Lower leg skin (tissue), 4 donors: ENCODE measurements around the gene MRPS15. TPM values are rescaled to one million over a fixed set of nuclear protein-coding genes. Genes with fewer than 3 reads are reported as not detected.

Source experiments
- DNase-seq, 2 donors: peaks; one replicate each; pipeline ENCODE4 v3.0.0-alpha.2; 2019; ENCODE audit warnings: low spot score in 2 of 2
- H3K4me3 ChIP-seq: fragments of 200-600 bp; sonication (generic); 2 replicates; pipeline ENCODE4 v1.5.1; 2017; ENCODE audit warnings: mild to moderate bottlenecking, low read depth; ENCODE audit not compliant: poor library complexity, severe bottlenecking
- POLR2A ChIP-seq, 2 donors: fragments of 450-650 bp; IDR thresholded peaks; one replicate each; pipeline ENCODE4 v1.6.1; 2016 to 2017; ENCODE audit warnings: antibody characterized with exemption in 2 of 2, mild to moderate bottlenecking in 1 of 2, moderate library complexity in 1 of 2
- WGBS, 2 donors: methylation state at CpG; one replicate each; pipeline ENCODE4 v1.1.5; 2018; 5-methylcytosine and 5-hydroxymethylcytosine counted together
- intact Hi-C: fragments of 100-400 bp; cut with DNase I; formaldehyde crosslinking; loops from one replicate; pipeline ENCODE4 v1.15.0; 2023; ENCODE audit warnings: low total_unique reads
- total RNA-seq, 4 donors: library from RNA; depleted of rRNA; stranded (reverse); fragments of >200 nt; gene quantifications; one replicate each; pipeline ENCODE4 v1.1.0, GENCODE V29; 2016
- TF ChIP-seq, protein P1 (sequence below), 3 donors: fragments of 450-650 bp; IDR thresholded peaks; one replicate each; pipeline ENCODE4 v1.5.1; 2016; ENCODE audit warnings: antibody characterized with exemption in 3 of 3, mild to moderate bottlenecking in 3 of 3, moderate library complexity in 2 of 3

Gene MRPS15
- total RNA-seq, 4 donors from 2014 or later, result 62.8 to 84.6 (median 65.1) TPM

DNA sequence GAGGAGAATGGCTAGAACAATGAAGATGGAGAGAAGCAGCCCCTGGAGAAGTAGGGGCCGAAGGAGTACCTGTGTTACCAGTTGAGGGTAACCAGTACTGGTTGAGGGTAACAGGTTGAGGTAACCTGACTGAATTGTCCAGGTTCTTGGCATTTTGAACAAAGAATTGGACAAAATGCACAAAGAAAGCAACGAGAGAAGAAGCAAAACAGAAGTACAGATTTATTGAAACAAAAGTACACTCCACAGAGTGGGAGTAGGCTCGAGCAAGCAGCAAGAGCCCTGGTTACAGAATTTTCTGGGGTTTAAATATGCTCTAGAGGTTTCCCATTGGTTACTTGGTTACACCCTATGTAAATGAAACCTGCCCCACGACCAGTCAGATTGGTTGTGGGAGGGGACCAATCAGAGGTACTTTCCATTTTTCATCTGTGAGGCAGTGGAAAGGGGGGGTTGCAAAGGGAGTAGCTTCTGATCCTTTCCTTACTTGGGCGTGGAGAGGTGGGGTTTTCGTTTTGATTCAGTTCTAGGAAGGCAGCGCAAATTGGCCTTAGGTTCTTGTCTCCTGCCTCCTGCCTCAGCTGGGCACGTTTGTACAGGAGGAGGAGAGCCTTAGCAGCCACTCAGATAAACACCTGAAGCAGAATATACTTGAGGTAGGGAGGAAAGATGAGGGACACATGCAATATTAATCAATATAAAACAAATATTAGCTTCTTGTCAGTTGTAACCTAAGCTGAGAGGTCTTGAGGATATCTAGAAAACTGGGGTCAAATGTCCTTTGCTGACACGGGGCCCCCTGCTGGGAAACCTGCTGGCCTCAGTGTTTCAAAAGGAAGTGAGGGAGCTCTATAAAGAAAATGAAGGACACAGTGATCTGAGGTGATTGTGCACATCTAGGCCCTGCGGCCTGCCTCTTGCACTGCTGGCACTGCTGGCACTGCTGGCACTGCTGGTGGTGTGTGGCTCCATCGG is 52.2 kb downstream of the MRPS15 start:
- WGBS, 2 donors, result 58 to 60% methylated on average over 11 of the region's 11 CpGs
- no peak overlapping the region for H3K4me3 ChIP-seq
- no peak for DNase-seq
- intact Hi-C loops, result no loop called here
- TF ChIP-seq, protein P1, sequence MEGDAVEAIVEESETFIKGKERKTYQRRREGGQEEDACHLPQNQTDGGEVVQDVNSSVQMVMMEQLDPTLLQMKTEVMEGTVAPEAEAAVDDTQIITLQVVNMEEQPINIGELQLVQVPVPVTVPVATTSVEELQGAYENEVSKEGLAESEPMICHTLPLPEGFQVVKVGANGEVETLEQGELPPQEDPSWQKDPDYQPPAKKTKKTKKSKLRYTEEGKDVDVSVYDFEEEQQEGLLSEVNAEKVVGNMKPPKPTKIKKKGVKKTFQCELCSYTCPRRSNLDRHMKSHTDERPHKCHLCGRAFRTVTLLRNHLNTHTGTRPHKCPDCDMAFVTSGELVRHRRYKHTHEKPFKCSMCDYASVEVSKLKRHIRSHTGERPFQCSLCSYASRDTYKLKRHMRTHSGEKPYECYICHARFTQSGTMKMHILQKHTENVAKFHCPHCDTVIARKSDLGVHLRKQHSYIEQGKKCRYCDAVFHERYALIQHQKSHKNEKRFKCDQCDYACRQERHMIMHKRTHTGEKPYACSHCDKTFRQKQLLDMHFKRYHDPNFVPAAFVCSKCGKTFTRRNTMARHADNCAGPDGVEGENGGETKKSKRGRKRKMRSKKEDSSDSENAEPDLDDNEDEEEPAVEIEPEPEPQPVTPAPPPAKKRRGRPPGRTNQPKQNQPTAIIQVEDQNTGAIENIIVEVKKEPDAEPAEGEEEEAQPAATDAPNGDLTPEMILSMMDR (IDR thresholded peaks at IDR 0.05), result no peak
- no peak for TF ChIP-seq POLR2A (IDR thresholded peaks at IDR 0.05)

- no peak for TF ChIP-seq POLR2A (IDR thresholded peaks at IDR 0.05)
- TF ChIP-seq, protein P1 (IDR thresholded peaks at IDR 0.05), result no peak
- no peak for DNase-seq
- no peak overlapping the region for H3K4me3 ChIP-seq
- 66 to 78% methylated on average over 2 of the region's 2 CpGs for WGBS, 2 donors
- intact Hi-C loops, result no loop called here
Observed at GRCh38 chr1:36408479-36408878, 55.7 kb downstream of the MRPS15 start.

GRCh38 chr1:36406440-36406839 is 57.7 kb downstream of the MRPS15 start:
- intact Hi-C loops, result no loop called here
- 96 to 100% methylated on average over 1 of the region's 1 CpG for WGBS, 2 donors

More at GRCh38 chr1:36406440-36406839, 57.7 kb downstream of the MRPS15 start:
- TF ChIP-seq, protein P1 (IDR thresholded peaks at IDR 0.05), result no peak
- no peak for TF ChIP-seq POLR2A (IDR thresholded peaks at IDR 0.05)
- DNase-seq, result no peak
- H3K4me3 ChIP-seq, result no peak overlapping the region

Other genes with a start within 250 kb of the MRPS15 start
- gene THRAP3, start 239.9 kb downstream of the MRPS15 start, total RNA-seq, result 100 to 1,000 TPM in 1 of 4 donors, 10 to 100 TPM in 3; 64.1 to 102 (median 76.9) TPM
- 10 to 100 TPM in 3 of 4 donors, 1 to 10 TPM in 1; 9.8 to 20.9 (median 14.6) TPM for gene SH3D21, start 158.0 kb downstream of the MRPS15 start, total RNA-seq
- 10 to 100 TPM; 29.8 to 35.5 (median 34.3) TPM for gene EVA1B, start 140.7 kb downstream of the MRPS15 start, total RNA-seq
- gene STK40, start 78.5 kb downstream of the MRPS15 start, total RNA-seq, result 10 to 100 TPM; 58.7 to 73.1 (median 63.0) TPM
- 10 to 100 TPM; 21.0 to 32.2 (median 27.0) TPM for gene LSM10, start 66.5 kb downstream of the MRPS15 start, total RNA-seq
- gene OSCP1, start 13.9 kb downstream of the MRPS15 start, total RNA-seq, result 1 to 10 TPM; 4.0 to 8.5 (median 4.8) TPM
- gene CSF3R, start 18.5 kb upstream of the MRPS15 start, total RNA-seq, result 1 to 10 TPM in 3 of 4 donors, under 1 TPM in 1; 0.69 to 3.1 (median 2.3) TPM